ENCODE results near the gene CGB2. TPM values are rescaled to one million over a fixed set of nuclear protein-coding genes. Genes with fewer than 3 reads are reported as not detected.

Gene CGB2
- not detected in 2 replicates for total RNA-seq (2014; rRNA removed; shearing (Covaris generic))
- not detected in 2 replicates for polyA plus RNA-seq (2014; cell fraction: nucleus; rRNA removed)

DNA sequence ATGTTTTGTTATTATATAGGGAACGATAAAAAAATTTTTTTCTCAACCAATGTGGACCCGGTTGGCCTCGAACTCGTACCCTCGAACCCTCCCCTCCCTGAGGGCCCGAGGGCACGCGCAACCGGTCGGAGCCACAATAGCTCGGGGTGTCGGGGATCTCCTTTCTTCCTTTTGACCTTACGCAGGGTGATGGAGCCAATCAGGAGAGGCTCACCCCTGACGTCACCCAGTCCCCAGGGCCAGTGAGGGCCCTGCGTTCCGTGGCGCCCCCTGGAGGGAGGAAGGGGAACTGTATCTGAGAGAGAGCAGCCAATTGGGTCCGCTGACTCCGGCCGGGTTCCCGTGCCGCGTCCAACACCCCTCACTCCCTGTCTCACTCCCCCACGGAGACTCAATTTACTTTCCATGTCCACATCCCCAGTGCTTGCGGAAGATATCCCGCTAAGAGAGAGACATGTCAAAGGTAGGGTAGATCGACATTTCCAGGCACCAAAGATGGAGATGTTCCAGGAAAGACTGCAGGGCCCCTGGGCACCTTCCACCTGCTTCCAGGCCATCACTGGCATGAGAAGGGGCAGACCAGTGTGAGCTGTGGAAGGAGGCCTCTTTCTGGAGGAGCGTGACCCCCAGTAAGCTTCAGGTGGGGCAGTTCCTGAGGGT lies at the start of gene CGB2:
TSS of gene CGB2 (plus strand) at position 249 of the 660 bp plus-strand sequence. CDS start at position 455, 206 bp downstream.
- peak; percentile 47 for DNase-seq (ENCODE audit: extremely low read depth, low read depth)

DNA sequence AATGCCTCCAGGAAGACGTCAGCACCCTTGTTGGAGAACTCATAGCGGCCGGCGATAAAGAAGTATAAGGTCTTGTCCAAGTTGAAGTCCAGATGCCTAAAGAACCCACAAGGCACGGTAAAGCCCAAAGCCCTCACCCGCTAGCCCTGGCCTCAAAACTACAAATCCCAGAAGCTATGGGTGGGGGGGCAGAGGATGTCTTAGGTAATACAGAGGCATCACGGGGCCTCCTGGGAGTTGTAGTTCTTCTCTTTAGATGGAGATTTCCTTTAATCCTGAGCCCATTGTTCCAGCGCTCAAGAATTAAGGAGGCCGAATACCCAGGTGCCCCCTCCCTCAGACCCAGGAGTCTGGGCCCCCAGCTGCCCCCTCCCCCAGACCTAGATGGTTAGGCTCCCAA lies 49.4 kb upstream of the CGB2 start:
- no peak for DNase-seq (ENCODE audit: extremely low read depth, low read depth)

DNA sequence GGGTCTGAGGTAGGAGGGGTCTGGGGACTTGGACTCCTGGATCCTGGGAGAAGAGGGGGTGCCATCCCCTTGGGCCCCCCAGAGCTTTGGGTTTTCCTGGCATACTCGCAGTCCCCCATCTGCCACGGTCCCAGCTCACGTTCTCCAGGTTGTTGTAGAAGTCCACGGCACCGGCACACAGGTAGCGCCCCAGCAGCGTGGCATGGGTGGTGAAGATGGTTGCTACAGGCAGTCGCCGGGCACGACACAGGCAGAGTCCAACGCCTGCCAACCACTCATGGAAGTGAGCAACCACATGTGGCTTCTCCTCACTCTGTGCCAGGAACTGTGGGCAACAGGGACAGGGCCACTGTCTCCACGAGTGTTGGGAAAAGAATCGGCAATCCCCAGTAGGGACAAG lies 46.0 kb upstream of the CGB2 start:
- DNase-seq (ENCODE audit: extremely low read depth, low read depth) = no peak

DNA sequence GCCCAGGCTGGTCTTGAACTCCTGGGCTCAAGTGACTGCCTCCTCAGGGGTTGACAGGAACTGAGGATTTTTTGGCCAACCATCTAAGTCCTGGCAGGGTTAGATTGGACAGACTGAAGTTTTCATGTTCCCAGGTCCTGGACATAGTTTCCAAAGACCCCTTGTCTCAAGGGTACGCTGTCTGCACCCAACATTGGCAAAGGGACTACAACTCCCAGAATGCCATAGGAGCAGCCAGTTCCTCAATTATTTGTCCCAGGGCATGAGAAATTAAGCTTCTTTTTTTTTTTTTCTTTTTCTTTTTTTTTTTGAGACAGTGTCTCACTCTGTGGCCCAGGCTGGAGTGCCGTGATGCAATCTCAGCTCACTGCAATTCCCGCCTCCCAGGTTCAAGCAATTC lies 45.5 kb upstream of the CGB2 start:
- DNase-seq (ENCODE audit: extremely low read depth, low read depth) = no peak

DNA sequence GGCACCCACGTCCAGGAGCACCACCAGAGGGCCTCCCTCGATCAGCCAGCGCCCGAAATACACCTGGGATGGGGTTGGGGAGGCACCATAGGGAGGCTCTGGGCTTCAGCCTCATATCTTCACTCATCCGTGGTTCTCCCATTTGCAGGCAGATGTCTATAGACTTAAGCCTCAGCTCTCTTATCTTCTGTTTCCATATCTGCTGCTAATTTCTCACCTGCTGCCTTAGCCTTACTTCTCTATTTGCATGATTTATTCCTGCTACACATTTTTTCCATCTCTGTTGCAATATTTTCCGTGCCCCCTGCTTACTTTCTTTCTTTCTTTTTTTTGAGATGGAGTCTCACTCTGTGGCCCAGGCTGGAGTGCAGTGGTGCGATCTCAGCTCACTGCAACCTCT lies 44.4 kb upstream of the CGB2 start:
- no peak for DNase-seq (ENCODE audit: extremely low read depth, low read depth)

DNA sequence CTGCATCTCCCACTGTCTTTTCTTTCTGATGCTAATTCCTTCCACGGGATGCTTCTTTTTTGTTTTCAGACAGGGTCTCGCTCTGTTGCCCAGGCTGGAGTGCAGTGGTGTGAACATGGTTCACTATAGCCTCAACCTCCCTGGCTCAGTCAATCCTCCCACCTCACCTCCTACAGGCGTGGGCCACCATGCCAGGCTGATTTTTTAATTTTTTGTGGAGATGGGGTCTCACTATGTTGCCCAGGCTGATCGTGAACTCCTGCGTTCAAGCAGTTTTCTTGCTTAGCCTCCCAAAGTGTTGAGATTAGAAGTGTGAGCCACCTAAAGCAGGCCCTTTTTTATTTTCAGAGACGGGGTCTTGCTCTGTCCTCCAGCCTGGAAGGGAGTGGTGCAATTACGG lies 43.4 kb upstream of the CGB2 start:
- no peak for DNase-seq (ENCODE audit: extremely low read depth, low read depth)

DNA sequence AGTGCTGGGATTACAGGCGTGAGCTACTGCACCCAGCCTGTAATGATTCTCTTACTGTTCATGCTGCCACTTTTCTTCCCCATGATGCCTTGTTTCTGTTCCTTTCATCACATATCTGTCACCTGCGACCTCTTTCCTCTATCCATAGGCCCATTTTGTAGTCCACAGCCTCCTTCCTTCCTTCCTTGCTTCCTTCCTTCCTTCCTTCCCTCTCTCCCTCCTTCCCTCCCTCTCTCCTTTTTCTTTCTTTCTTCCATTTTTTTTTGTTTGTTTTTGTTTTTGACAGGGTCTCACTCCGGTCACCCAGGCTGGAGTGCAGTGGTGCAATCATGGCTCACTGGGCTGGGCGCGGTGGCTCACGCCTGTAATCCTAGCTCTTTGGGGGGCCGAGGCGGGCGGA lies 42.8 kb upstream of the CGB2 start:
- no peak for DNase-seq (ENCODE audit: extremely low read depth, low read depth)

DNA sequence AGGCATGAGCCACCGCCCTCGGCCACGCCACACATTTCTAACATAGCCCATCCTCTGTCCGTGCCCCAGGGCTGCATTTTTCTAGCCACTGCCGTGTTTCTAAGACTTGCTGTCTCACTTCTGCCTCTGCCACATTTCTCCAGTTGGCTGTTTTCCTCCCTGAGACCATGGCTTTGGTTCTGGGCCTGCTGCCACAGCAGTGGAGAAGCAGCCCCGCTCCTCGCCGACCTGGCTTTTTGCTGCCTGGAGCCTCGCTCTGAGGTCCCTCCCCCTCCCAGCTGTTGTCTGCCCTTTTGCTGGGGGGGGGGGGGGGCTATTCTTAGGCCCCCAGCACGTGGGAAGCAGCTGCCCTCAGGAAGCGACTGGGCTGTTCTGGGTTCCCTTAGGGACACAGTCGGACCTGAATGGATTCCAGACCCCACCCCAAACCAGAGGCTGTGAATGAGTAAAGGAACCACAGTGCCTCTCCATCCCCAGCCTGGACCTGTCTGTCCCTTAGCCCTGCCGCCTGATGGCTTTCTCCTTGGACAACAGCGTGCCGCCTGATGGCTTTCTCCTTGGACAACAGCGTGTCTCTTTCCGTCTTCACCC lies 41.9 kb upstream of the CGB2 start:
- DNase-seq (ENCODE audit: extremely low read depth, low read depth) = no peak

DNA sequence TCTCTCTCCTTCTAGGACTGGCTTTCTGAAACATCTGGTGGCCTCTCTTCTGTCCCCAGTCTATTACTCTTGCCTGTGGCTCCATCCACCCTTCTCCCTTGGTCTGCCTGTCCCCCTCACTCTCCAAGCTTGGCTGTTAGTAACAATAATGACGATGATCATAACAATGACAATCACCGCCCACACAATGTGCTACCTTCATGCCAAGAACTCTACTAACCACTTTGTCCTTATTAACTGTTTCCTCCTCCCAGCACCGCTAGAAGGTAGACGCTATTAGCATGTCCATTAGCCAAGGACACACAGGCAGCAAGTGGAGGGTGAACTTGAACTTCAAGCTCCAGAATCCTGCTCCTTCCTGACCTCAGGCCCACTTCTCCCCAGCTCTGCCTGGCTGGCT lies 41.3 kb upstream of the CGB2 start:
- no peak for DNase-seq (ENCODE audit: extremely low read depth, low read depth)

DNA sequence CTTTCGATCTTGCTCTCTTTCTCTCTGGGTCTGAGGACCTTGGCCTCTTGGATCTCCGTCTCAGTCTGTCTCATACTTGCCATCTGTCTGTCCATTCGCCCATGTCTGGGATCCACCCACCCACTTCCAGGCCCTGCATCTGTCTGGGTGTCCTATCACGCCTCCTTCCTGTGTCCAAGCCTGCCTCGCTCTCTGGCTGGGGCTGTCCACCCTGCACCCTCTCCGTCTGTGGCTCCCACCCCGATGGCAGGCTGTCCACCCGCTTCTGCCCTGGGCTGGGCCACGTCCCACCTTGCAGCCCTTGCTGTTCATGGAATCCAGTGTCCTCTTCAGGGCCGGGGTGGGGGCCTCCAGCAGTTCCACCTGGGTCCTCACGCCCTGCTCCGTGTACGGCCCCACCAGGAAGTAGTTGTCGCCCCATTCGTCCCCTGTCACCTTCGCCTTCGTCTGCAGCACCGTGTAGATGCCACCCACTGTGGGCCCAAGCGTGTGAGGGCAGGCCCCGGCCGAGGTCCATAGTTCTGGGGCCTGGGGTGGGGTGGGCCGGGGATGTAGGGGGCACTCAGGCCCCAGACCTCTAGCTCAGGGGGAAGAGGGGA lies 40.6 kb upstream of the CGB2 start:
- DNase-seq (ENCODE audit: extremely low read depth, low read depth) = no peak

DNA sequence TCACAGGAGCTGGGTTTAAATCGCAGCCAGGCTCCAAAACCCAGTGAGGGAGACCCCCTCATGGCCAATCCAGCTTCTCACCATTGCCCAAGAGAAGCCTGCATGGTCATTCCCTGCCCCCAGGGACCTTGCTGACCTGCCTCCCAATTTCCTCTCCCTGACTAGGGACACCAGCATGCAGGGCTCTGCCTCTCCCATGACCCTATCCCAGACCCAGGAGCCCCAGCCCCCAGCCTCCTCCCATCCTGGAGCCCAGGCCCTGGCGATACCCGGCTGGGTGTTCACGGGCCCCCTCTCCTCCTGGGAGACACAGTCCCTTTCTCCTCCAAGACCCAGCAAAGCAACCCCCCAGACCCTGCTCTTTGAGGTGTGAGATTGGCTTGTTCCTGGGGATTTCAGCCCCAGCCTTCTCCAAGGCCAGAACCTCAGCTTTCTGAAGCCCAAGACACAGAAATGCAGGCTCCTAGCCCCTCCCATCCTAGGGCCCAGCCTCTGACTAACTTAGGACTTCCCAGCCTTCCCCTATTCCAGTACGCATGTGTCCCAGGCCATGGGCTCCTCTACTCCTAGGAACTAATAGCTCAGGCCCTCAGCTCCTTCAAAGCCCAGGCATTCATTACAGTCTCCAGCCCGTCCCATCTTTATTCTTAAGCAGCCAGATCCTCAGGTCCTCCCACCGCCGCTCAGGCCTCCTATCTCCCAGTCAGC lies 39.7 kb upstream of the CGB2 start:
- DNase-seq (ENCODE audit: extremely low read depth, low read depth) = peak; percentile 51

DNA sequence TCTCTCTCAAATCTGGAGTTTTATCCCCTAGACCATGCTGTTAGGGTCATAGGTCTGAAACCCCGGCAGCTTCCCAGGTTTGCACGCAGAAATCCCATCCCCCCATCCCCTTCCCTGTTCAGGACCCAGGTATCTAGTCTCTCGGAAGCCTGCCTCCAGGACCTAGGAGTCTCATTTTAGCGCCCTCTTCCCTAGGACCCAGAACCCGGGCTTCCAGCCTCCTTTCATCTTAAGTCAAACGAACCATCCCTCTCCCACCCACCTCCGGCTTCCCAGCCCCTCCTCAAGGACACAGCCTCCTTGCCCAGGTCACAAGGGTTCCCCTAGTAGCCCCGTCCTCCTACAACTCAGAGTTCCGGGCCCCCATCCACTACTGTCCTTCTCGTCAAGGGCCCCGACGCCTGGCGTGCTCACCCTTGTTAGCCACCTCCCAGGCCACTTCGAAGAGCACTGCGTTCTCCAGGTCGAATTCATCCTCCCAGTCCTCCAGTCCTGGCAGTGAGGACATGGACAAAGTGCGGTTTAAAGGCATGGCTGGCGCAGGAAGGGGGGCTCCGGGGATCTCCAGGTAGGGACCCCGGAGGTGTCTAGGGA lies 39.0 kb upstream of the CGB2 start:
- DNase-seq (ENCODE audit: extremely low read depth, low read depth) = no peak

DNA sequence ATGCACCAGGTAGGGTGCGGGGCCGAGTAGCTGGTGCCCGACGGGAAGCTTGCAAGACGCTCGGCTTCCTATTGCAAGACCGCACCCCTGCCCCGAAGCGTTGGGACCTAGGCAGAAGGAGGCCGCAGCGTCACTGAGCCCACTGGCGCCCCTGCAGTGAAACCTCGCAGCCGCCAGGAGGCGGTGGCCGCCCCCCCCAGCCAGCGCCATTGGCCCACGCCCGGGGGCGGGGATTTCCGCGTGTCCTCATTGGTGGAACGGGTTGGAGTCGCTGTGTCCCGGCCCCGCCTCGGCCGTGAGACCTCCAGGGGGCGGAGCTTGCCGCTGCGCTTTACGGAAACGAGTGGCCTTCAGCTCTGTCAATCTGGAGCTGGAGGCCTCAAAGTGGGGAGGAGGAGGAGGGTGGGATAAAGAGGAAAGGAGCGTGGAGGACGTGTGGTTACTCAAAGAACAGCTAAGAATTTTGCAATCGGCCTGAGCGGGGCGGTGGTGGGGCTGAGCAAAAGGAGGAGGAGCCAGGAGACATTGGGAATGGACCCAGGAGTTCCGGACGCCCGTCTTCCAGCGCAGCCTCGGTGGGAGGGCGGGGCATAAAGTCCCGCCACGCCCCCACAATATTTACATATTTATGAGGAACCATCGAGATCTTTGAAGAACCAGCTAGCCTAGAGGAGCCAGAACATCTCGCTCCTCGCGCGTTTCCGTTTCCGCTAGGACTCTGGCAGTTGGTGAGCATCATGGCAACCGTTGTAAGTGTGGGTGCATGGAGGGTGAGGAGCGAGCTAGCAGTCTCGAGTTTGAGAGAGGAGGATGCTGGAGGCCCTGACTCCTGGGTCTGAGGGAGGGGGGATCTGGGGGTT lies 38.3 kb upstream of the CGB2 start, which contains the start of the genes GYS1 and RUVBL2:
TSS of gene GYS1 (minus strand) at position 135 of the 860 bp plus-strand sequence. CDS start 197 bp downstream, outside the sequence.
TSS of gene RUVBL2 (plus strand) at position 713 of the 860 bp plus-strand sequence. CDS start at position 738, 25 bp downstream.
- DNase-seq (ENCODE audit: extremely low read depth, low read depth) = peak; percentile 98

DNA sequence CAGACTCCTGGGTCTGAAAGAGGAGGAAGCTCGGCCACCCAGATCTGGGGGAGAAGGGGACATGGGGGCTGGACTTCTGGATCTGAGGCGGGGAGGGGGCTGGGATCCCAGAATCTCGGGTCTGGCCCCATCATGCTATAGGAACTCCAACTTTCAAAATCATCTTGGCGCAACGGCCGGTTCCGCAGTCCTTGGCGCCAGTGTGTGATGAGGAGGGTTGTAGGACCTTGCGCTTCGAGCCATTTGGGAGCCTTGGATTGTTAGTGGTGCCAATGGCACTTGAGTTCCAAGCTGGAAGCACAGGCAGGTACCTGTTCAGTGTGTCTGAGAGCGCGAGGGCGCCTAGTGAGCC lies 37.7 kb upstream of the CGB2 start:
- DNase-seq (ENCODE audit: extremely low read depth, low read depth) = no peak

DNA sequence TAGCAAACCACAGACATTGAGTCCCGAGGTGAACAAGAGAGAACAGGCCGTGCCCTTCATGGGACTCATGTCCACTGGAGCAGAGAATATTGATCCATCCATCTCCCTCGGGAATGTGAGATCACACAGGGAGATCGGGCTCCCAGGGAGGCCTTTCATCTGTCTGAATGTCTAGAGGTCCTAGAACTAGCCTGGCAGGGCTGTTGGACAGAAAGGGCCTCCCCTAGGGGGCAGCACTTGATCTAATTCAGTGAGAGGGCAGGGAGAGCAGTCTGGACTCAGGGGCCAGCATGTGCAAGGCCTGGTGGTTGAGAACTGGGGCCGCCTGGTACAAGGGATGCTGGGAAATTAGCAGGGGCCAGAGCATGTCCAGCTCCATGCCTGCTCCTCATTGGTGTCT lies 33.7 kb upstream of the CGB2 start:
- peak; percentile 40 for DNase-seq (ENCODE audit: extremely low read depth, low read depth)

DNA sequence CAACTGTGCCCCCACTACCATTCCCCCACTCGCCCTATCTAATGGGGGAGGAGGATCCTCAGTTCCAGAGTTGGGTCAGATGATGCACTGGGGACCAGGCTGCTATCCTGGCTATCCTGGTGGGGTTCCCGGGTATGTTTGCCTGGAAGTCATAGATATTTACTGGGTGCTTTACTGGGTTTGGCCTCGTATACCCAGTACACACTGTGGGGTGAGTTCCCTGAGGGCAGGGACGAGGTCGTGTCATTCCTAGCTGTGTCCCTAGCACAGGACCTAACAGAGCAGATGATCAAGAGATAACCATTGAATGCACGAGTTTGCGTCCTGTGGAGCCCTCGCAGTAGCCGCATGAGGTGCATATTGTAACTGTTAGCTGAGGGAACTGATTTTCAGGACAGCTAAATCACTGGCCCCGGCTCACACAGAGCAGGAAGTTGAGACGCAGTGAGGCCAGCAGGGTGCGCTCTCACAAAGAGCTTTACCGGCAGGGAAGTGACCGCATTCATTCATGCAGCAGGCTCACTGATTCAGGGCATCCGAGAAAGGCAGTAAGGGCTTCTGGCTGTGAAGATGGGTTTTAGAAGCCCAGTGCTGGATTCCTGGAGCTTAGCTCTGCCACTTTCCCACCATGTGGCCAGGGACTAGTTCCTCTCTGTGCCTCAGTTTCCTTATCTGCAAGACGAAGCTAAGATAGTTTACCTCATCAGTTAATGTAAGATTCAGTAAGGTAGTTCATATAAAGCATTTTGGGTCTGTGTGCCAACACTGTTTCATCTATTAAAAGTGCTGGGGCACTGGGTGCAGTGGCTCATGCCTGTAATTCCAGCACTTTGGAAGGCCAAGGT lies 32.0 kb upstream of the CGB2 start:
- DNase-seq (ENCODE audit: extremely low read depth, low read depth) = peak; percentile 36

DNA sequence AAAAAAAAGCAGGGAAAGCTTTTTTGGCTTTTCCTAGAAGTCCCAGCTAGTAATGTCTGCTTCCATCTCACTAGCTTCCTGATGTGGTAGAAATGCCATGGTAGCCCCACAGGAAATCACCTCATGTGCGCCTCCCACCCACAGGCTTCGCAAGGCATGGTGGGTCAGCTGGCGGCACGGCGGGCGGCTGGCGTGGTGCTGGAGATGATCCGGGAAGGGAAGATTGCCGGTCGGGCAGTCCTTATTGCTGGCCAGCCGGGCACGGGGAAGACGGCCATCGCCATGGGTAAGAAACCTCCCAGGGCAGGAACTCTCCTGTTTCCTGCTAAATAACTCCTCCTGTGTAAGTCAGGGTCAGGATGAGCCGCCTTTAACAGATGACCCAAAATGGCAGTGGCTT lies 27.6 kb upstream of the CGB2 start:
- DNase-seq (ENCODE audit: extremely low read depth, low read depth) = no peak

DNA sequence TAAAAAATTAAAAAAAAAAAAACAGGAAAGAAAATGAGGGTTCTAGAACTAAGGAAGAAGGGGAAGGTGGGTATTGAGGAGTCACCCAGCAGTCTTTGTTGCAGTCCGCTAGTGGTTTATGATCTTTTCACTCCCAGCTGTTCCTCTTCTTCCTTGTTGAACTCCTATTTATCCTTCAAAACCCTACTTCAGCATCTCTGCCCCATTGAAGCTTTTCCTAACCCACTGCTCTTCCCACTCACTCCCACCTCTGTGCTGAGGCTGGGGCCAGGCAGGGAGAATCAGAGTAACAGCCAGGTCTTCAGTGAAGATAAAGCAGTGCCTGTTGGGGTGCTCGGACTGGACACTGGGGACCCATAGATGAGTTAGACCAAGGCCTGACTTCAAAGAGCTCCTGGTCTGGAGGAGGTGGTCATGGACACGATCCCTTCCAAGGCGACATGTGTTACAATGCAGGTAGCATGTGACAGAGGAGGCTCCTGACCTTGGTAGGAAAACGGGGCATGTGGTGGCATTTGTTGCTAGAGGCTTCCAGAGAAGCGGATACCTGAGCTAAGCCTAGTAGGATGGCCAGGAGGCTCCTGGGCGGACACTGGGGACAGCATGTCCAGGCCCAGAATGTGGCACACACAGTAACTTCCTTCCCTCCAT lies 26.6 kb upstream of the CGB2 start:
- DNase-seq (ENCODE audit: extremely low read depth, low read depth) = no peak

DNA sequence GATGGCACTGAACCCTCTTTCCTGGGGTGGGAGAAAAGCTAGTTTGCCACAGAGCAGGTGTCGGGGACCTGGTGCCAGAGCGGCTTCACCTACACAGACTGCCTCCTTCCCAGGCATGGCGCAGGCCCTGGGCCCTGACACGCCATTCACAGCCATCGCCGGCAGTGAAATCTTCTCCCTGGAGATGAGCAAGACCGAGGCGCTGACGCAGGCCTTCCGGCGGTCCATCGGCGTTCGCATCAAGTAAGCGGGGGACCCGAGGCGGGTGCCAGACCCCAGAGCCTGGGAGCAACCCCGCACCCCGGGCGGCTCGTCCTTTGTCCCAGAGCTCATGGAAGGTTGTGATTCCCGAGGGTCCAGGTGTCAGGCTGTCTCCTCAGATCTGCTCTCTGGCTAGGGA lies 24.8 kb upstream of the CGB2 start:
- DNase-seq (ENCODE audit: extremely low read depth, low read depth) = no peak

All from NCI-H460 (cell line).